GM19324 (cell line): Measurements from ENCODE around the gene KIF24.
"Not testable (repeated sequence)": the region's sequence is repeated elsewhere in the genome, so short reads cannot be mapped to it uniquely, and the experiment has no call there.

Source experiments
- ATAC-seq: cut with Tn5 transposase; IDR thresholded peaks from one replicate; pipeline ENCODE4 v1.9.1; 2021; ENCODE audit warnings: mild to moderate bottlenecking, moderate library complexity; ENCODE audit not compliant: unreplicated experiment, low FRiP score

KIF24 gene, protein sequence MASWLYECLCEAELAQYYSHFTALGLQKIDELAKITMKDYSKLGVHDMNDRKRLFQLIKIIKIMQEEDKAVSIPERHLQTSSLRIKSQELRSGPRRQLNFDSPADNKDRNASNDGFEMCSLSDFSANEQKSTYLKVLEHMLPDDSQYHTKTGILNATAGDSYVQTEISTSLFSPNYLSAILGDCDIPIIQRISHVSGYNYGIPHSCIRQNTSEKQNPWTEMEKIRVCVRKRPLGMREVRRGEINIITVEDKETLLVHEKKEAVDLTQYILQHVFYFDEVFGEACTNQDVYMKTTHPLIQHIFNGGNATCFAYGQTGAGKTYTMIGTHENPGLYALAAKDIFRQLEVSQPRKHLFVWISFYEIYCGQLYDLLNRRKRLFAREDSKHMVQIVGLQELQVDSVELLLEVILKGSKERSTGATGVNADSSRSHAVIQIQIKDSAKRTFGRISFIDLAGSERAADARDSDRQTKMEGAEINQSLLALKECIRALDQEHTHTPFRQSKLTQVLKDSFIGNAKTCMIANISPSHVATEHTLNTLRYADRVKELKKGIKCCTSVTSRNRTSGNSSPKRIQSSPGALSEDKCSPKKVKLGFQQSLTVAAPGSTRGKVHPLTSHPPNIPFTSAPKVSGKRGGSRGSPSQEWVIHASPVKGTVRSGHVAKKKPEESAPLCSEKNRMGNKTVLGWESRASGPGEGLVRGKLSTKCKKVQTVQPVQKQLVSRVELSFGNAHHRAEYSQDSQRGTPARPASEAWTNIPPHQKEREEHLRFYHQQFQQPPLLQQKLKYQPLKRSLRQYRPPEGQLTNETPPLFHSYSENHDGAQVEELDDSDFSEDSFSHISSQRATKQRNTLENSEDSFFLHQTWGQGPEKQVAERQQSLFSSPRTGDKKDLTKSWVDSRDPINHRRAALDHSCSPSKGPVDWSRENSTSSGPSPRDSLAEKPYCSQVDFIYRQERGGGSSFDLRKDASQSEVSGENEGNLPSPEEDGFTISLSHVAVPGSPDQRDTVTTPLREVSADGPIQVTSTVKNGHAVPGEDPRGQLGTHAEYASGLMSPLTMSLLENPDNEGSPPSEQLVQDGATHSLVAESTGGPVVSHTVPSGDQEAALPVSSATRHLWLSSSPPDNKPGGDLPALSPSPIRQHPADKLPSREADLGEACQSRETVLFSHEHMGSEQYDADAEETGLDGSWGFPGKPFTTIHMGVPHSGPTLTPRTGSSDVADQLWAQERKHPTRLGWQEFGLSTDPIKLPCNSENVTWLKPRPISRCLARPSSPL (N-terminal part only)

GRCh38 chr9:34328987-34329832 is at the start of gene KIF24, which contains the start of gene NUDT2:
KIF24 (minus strand) TSS chr9:34329268; CDS start chr9:34311346, 17,922 bp downstream.
NUDT2 (plus strand) TSS chr9:34329569; CDS start chr9:34339040, 9,471 bp downstream.
- peak; percentile 95 for ATAC-seq

- no peak for ATAC-seq
These were observed 49.5 kb upstream of the KIF24 start for GRCh38 chr9:34378376-34379060.

GRCh38 chr9:34377404-34377746 is 48.3 kb upstream of the KIF24 start:
- no peak for ATAC-seq

GRCh38 chr9:34376596-34377403 is 47.7 kb upstream of the KIF24 start, which contains the start of gene MYORG:
MYORG (minus strand) TSS chr9:34376898; CDS start chr9:34372943, 3,955 bp downstream.
- ATAC-seq = peak; percentile 89

- no peak for ATAC-seq
These were observed 47.0 kb upstream of the KIF24 start for GRCh38 chr9:34375901-34376595.

- ATAC-seq = no peak
These were observed 46.0 kb upstream of the KIF24 start for GRCh38 chr9:34374905-34375552.

DNA sequence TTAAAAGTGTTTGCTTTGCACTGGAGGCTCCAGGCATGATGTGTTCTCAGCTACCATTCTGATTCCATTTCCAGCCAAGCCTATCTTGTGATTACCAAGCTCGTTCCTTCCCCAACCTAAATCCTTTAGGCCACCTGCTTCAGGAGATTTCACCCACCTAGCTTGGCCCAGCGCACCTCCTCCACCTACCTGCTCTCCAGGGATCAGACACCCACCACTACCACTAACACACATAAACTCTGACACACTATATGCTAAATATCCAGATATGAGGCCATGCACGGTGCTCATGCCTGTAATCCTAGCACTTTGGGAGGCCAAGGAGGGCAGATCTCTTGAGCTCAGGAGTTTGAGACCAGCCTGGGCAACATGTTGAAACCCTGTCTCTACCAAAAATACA is 45.3 kb upstream of the KIF24 start:
- ATAC-seq = no peak

- no peak for ATAC-seq
These were observed 44.7 kb upstream of the KIF24 start for GRCh38 chr9:34373749-34374148.

DNA sequence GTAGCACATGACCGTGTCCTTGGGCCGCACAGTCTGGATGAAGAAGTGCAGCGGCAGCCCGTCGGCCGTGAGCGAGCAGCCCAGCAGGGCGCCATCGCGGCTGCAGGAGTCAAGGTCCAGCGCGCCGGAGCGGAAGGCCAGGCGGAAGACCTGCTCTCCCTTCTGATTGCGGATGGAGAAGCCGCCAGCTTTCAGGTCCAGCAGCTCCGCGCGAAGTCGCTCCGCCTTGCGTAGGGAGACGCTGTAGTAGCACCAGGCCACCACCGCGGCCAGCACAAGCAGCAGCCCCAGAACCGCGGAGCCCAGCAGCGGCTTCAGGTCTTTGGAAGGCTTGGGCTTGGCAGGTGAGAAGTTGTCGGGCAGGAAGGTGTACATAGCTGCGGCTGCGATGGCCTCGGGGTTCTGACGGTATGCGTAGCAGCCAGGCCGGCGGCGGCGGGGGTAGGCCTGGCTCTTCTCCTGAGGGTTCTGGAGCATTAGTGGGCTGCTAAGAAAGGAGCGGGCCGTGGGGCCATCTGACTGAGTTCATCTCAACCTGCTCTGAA is 43.5 kb upstream of the KIF24 start:
- ATAC-seq = no peak

- ATAC-seq = no peak
These were observed 42.9 kb upstream of the KIF24 start for GRCh38 chr9:34371886-34372466.

DNA sequence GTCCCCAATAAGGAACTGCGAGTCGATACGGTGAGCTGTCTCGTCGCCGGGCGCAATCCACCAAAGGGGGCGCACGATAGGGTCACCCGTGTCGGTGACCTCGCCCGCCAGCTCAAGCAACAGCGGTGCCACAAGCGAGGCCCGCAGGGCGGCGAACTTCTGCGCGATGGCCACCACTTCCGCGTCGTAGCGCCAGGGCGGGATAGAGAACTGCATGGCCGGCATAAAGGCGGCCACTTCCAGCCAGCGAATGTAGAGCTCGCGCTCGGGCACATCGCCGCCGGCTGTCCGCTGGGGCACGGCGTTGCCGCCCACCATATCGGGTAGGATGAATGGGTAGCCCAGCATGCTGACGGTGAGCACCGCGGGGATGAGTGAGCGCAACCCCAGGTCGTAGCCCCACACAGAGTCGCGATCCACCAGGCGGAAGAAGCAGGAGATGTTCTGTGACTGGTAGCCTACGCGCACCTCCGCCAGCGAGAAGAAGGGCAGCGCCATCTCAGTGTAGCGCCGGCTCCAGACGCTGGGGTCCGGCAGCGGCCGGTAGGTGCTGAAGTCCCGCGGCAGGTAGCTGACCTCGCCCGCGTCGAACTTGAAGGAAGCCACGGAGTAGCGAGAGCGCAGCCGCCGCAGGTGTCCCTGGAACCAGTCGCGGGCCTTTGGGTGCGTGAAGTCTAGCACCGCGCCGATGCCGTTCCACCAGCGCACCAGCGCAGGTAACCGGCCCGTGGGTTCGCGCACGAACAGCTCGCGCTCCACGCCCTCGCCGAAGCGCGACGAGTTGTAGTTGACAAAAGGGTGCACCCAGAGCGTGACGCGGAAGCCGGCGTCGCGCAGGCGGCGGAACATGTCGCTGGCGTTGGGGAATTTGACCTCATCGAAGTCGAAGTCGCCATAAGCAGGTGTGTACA is 42.2 kb upstream of the KIF24 start:
- ATAC-seq = no peak

DNA sequence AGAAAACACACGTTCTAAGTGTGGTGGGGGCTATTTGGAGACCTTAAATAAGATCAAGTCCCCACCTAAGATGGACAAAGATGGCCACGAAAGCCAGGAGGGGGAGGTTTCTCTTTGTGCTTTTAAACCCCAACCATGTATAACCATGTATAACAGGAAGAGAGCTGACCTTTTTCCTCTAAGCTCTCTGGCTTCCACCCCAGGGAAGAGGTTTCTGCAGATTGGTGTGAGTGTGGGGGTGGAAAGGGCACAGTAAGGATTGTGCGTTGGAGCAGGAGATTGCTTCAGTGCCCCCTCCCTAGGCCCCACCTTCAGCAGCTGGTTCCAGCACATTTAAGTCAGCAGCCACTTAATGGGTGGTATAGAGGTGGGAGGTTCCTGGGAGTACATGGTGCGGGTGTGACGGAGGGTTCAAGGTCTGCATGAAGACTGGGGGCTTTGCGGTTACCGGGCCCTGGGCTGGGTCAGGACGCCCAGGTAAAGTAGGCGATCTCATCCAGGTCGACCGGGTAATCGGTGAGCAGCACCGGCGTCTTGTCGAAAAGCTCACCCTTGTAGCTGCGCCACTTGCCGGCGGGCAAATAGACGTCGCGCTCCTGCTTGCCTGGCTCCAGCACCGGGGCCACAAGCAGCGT is 41.4 kb upstream of the KIF24 start:
- no peak for ATAC-seq

DNA sequence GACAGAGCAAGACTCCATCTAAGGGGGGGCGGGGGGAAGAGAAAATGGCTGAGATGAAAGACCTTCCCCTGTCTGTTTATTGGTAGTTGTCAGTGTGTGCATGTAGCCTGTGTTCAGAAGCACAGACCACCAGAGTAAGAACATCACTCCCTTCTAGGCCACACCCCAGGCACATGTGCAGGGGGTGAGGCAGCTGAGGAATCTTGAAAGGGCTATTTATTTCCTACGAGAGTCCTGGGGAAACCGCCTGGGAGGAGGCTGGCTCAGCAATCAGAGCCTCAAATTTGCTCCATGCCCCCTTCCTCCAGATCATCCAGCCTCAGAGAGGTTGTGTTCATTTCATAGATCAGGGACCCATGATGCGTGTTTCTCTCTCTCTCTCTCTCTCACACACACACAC is 40.6 kb upstream of the KIF24 start:
- ATAC-seq = no peak

GRCh38 chr9:34368796-34369195 is 39.7 kb upstream of the KIF24 start:
- ATAC-seq = not testable (repeated sequence)
